K562 (cell line): ENCODE measurements around the gene PRDX2. TPM values are rescaled to one million over a fixed set of nuclear protein-coding genes. Genes with fewer than 3 reads are reported as not detected.

Experiments used
- CBX1 ChIP-seq: sonication (generic); IDR thresholded peaks from 2 replicates; pipeline ENCODE4 v1.6.1; 2016; ENCODE audit warnings: antibody characterized with exemption, low read depth, mild to moderate bottlenecking
- CEBPG ChIP-seq, 3 experiments: fragments of 200-800 bp in 1 of 3; sonication (Bioruptor generic) in 1 of 3; sonication (generic) in 1 of 3; formaldehyde crosslinking in 1 of 3; IDR thresholded peaks in 2 of 3; conservative IDR thresholded peaks in 1 of 3; 2 replicates each; pipeline versions ENCODE4 v1.6.1 to v1.8.0; 2016 to 2022; ENCODE audit warnings: missing compliant biosample characterization in 2 of 3, missing genetic modification characterization in 2 of 3, mild to moderate bottlenecking in 1 of 3, missing genetic modification reagents in 1 of 3
- DPF2 ChIP-seq: fragments of 450-650 bp; IDR thresholded peaks from 2 replicates; pipeline ENCODE4 v1.6.1; 2016
- EHMT2 ChIP-seq: fragments of 450-650 bp; IDR thresholded peaks from 2 replicates; pipeline ENCODE4 v1.6.1; 2018; ENCODE audit warnings: antibody characterized with exemption
- FOXA3 ChIP-seq, 2 experiments: fragments of 450-650 bp in 1 of 2; sonication (generic) in 1 of 2; formaldehyde crosslinking; IDR thresholded peaks in 1 of 2; conservative IDR thresholded peaks in 1 of 2; 2 replicates each; pipeline versions ENCODE4 v1.4.0 to v1.8.0; 2020 to 2022; ENCODE audit warnings: mild to moderate bottlenecking in 2 of 2, missing genetic modification reagents in 1 of 2
- GTF2A2 ChIP-seq: IDR thresholded peaks from 2 replicates; pipeline ENCODE4 v1.6.1; 2016; ENCODE audit warnings: mild to moderate bottlenecking, missing genetic modification characterization, missing compliant biosample characterization
- HDAC8 ChIP-seq: fragments of 450-650 bp; IDR thresholded peaks from 2 replicates; pipeline ENCODE4 v1.6.1; 2016; ENCODE audit warnings: mild to moderate bottlenecking, missing genetic modification characterization, moderate library complexity, missing compliant biosample characterization
- KDM1A ChIP-seq, 2 experiments: fragments of 450-650 bp; IDR thresholded peaks; 2 replicates each; pipeline ENCODE4 v1.6.1; 2016; ENCODE audit warnings: mild to moderate bottlenecking in 2 of 2
- KDM5B ChIP-seq: fragments of 200-600 bp; sonication (generic); IDR thresholded peaks from 2 replicates; pipeline ENCODE4 v1.6.1; 2012; ENCODE audit warnings: low read depth, mild to moderate bottlenecking, moderate library complexity, low read length, control low read depth, inconsistent platforms; ENCODE audit not compliant: insufficient replicate concordance
- MAZ ChIP-seq, 2 experiments: fragments of 450-650 bp in 1 of 2; sonication (generic) in 1 of 2; formaldehyde crosslinking; IDR thresholded peaks in 1 of 2; conservative IDR thresholded peaks in 1 of 2; 2 replicates each; pipeline versions ENCODE4 v1.4.0 to v1.5.0; 2020; ENCODE audit warnings: mild to moderate bottlenecking in 1 of 2, missing genetic modification reagents in 1 of 2
- NEUROD1 ChIP-seq: fragments of 150-350 bp; IDR thresholded peaks from 2 replicates; pipeline ENCODE4 v1.6.1; 2014; ENCODE audit warnings: borderline replicate concordance, low read length, low read depth; ENCODE audit not compliant: partially characterized antibody
- NFYB ChIP-seq: IDR thresholded peaks from 2 replicates; pipeline ENCODE4 v1.6.1; 2011; ENCODE audit warnings: mild to moderate bottlenecking, moderate library complexity; ENCODE audit not compliant: insufficient read length; ENCODE audit errors: extremely low read depth
- SREBF1 ChIP-seq: fragments of 150-350 bp; IDR thresholded peaks from 2 replicates; pipeline ENCODE4 v1.6.1; 2014; ENCODE audit warnings: antibody characterized with exemption, low read depth, low read length, borderline replicate concordance
- VEZF1 ChIP-seq: fragments of 200-800 bp; sonication (Bioruptor generic); IDR thresholded peaks from 2 replicates; pipeline ENCODE4 v1.6.1; 2017; ENCODE audit warnings: missing genetic modification characterization, missing compliant biosample characterization
- WHSC1 ChIP-seq: IDR thresholded peaks from one replicate; pipeline ENCODE4 v1.6.1; 2012; ENCODE audit warnings: low read length, control low read depth, inconsistent platforms
- ZNF140 ChIP-seq: fragments of 250-450 bp; sonication (Bioruptor Pico); IDR thresholded peaks from 2 replicates; pipeline ENCODE4 v1.8.0; 2021; ENCODE audit warnings: moderate library complexity, mild to moderate bottlenecking, inconsistent platforms
- ZNF23 ChIP-seq: fragments of 250-450 bp; sonication (Bioruptor Pico); IDR thresholded peaks from 2 replicates; pipeline ENCODE4 v1.4.0; 2020; ENCODE audit warnings: mild to moderate bottlenecking
- ZNF282 ChIP-seq: sonication (generic); formaldehyde crosslinking; IDR thresholded peaks from 2 replicates; pipeline ENCODE4 v1.8.1; 2023; ENCODE audit warnings: missing genetic modification reagents
- ZNF311 ChIP-seq: fragments of 250-450 bp; sonication (Bioruptor Pico); IDR thresholded peaks from 2 replicates; pipeline ENCODE4 v1.4.0; 2020; ENCODE audit warnings: mild to moderate bottlenecking, moderate library complexity
- polyA plus RNA-seq, 8 experiments: library from polyadenylated mRNA; depleted of rRNA in 4 of 8; stranded (reverse) in 5 of 8; unstranded in 3 of 8; fragments of >200 nt; fragmentation: Nextera tagmentation in 2 of 8; fragmentation: Illumina TruSeq in 1 of 8; extraction: Ambion mirVana in 2 of 8; extraction: Trizol in 1 of 8; gene quantifications; 2 replicates each; pipeline versions ENCODE4 v1.2.1 to v1.2.3, GENCODE V29; 2011 to 2014; ENCODE audit warnings: inconsistent platforms in 1 of 8, missing spikeins in 1 of 8
- total RNA-seq, 7 experiments: library from RNA; depleted of rRNA in 6 of 7; stranded (reverse); fragments of >200 nt in 6 of 7; fragmentation: Illumina TruSeq in 2 of 7; extraction: Trizol in 2 of 7; gene quantifications; 2 replicates each; pipeline versions ENCODE4 v1.2.1 to v1.2.3, GENCODE V29; 2011 to 2021; ENCODE audit warnings: low replicate concordance in 1 of 7
- TF ChIP-seq, protein P1 (sequence below): fragments of 250-450 bp; sonication (Bioruptor Pico); IDR thresholded peaks from 2 replicates; pipeline ENCODE4 v1.8.0; 2022; ENCODE audit warnings: moderate library complexity, mild to moderate bottlenecking, inconsistent platforms
- TF ChIP-seq, protein P2 (sequence below): fragments of 250-450 bp; sonication (Bioruptor Pico); IDR thresholded peaks from 2 replicates; pipeline ENCODE4 v1.4.0; 2020; ENCODE audit warnings: mild to moderate bottlenecking, moderate library complexity

The PRDX2 gene
- total and polyA plus RNA-seq, 9 of the 15 experiments (the other 6 are each of a cell fraction or from before 2014, with no cell fraction given) = 206 to 1,183 (median 415) TPM

- TF ChIP-seq ZNF282 (CRISPR knock-in tag) (0 out of 2 replicates have a peak, but pooled peaks have one; percentile 41), SREBF1 (no peak), HDAC8 (tag) (no peak), CBX1 (0 out of 2 replicates have a peak, but pooled peaks have one; percentile 45), MAZ (CRISPR knock-in tag; conservative IDR thresholded peaks at IDR 0.05 in 1 of 2, IDR thresholded peaks at IDR 0.05 in 1 of 2) (peak; percentile 94 to 99), ZNF311 (CRISPR knock-in tag) (no peak), DPF2 (peak; percentile 43; the same call in 1 of the 2 replicates), FOXA3 (CRISPR knock-in tag; conservative IDR thresholded peaks at IDR 0.05 in 1 of 2, IDR thresholded peaks at IDR 0.05 in 1 of 2) (peak in 1 of 2 experiments; percentile 13; a peak in 1 of 4 replicates), KDM1A (IDR thresholded peaks at IDR 0.05) (no peak), GTF2A2 (tag) (no peak), EHMT2 (no peak), ZNF23 (CRISPR knock-in tag) (no peak), VEZF1 (peak; percentile 99), ZNF140 (no peak), NEUROD1 (no peak), WHSC1 (no peak), CEBPG (CRISPR knock-in tag; IDR thresholded peaks at IDR 0.05) (no peak), CEBPG (tag; conservative IDR thresholded peaks at IDR 0.05 in 1 of 2, IDR thresholded peaks at IDR 0.05 in 1 of 2) (no peak), KDM5B (peak; percentile 6), NFYB (no peak)
- TF ChIP-seq, protein P1, sequence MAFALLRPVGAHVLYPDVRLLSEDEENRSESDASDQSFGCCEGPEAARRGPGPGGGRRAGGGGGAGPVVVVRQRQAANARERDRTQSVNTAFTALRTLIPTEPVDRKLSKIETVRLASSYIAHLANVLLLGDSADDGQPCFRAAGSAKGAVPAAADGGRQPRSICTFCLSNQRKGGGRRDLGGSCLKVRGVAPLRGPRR (CRISPR knock-in tag) = no peak
- TF ChIP-seq, protein P2, sequence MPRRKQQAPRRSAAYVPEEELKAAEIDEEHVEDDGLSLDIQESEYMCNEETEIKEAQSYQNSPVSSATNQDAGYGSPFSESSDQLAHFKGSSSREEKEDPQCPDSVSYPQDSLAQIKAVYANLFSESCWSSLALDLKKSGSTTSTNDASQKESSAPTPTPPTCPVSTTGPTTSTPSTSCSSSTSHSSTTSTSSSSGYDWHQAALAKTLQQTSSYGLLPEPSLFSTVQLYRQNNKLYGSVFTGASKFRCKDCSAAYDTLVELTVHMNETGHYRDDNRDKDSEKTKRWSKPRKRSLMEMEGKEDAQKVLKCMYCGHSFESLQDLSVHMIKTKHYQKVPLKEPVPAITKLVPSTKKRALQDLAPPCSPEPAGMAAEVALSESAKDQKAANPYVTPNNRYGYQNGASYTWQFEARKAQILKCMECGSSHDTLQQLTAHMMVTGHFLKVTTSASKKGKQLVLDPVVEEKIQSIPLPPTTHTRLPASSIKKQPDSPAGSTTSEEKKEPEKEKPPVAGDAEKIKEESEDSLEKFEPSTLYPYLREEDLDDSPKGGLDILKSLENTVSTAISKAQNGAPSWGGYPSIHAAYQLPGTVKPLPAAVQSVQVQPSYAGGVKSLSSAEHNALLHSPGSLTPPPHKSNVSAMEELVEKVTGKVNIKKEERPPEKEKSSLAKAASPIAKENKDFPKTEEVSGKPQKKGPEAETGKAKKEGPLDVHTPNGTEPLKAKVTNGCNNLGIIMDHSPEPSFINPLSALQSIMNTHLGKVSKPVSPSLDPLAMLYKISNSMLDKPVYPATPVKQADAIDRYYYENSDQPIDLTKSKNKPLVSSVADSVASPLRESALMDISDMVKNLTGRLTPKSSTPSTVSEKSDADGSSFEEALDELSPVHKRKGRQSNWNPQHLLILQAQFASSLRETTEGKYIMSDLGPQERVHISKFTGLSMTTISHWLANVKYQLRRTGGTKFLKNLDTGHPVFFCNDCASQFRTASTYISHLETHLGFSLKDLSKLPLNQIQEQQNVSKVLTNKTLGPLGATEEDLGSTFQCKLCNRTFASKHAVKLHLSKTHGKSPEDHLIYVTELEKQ (CRISPR knock-in tag) = no peak
Measured at GRCh38 chr19:12782424-12783290, 18.9 kb downstream of the PRDX2 start (continued).
